H9 (cell line): ENCODE data around the gene SPOP. TPM values are rescaled to one million over a fixed set of nuclear protein-coding genes. Genes with fewer than 3 reads are reported as not detected.

Experiments used
- DNase-seq: peaks from one replicate; pipeline ENCODE4 v3.0.0-alpha.2; 2017
- H2AFZ ChIP-seq: one replicate; pipeline ENCODE4 v1.6.1; 2013; ENCODE audit warnings: mild to moderate bottlenecking, low read length, control low read depth, moderate library complexity
- H2AK5ac ChIP-seq: 2 replicates; pipeline ENCODE4 v1.6.1; 2013; ENCODE audit warnings: low read length, control low read depth, mixed read lengths; ENCODE audit not compliant: insufficient read length
- H2BK120ac ChIP-seq: one replicate; pipeline ENCODE4 v1.6.1; 2013; ENCODE audit warnings: low read depth, mild to moderate bottlenecking, low read length, control low read depth, inconsistent platforms; ENCODE audit not compliant: poor library complexity, severe bottlenecking
- H2BK12ac ChIP-seq: 2 replicates; pipeline ENCODE4 v1.6.1; 2013; ENCODE audit warnings: low read length, control low read depth, mixed read lengths, low read depth; ENCODE audit not compliant: insufficient read length
- H2BK15ac ChIP-seq: 2 replicates; pipeline ENCODE4 v1.6.1; 2013; ENCODE audit warnings: low read depth, low read length, control low read depth
- H2BK20ac ChIP-seq: one replicate; pipeline ENCODE4 v1.6.1; 2013; ENCODE audit warnings: low read depth, mild to moderate bottlenecking, low read length, control low read depth, inconsistent platforms; ENCODE audit not compliant: poor library complexity, severe bottlenecking
- H2BK5ac ChIP-seq: 2 replicates; pipeline ENCODE4 v1.6.1; 2013; ENCODE audit warnings: low read length, control low read depth, mixed read lengths; ENCODE audit not compliant: insufficient read length
- H3K14ac ChIP-seq: 2 replicates; pipeline ENCODE4 v1.6.1; 2013; ENCODE audit warnings: low read length, control low read depth; ENCODE audit not compliant: insufficient read depth
- H3K18ac ChIP-seq: 2 replicates; pipeline ENCODE4 v1.6.1; 2013; ENCODE audit warnings: low read depth, mild to moderate bottlenecking, mixed read lengths, low read length, control low read depth; ENCODE audit not compliant: insufficient read length
- H3K23ac ChIP-seq: 2 replicates; pipeline ENCODE4 v1.6.1; 2013; ENCODE audit warnings: low read length, control low read depth, mixed read lengths, low read depth; ENCODE audit not compliant: insufficient read length
- H3K23me2 ChIP-seq: 2 replicates; pipeline ENCODE4 v1.6.1; 2013; ENCODE audit warnings: low read depth, mild to moderate bottlenecking, mixed read lengths, low read length, control low read depth; ENCODE audit not compliant: insufficient read length, poor library complexity, severe bottlenecking
- H3K27ac ChIP-seq: 2 replicates; pipeline ENCODE4 v1.5.1; 2013; ENCODE audit warnings: low read length, control low read depth, mixed read lengths, low read depth; ENCODE audit not compliant: insufficient read length
- H3K27me3 ChIP-seq: 2 replicates; pipeline ENCODE4 v1.6.1; 2013; ENCODE audit warnings: low read length, control low read depth, inconsistent platforms; ENCODE audit not compliant: insufficient read depth
- H3K4ac ChIP-seq: 2 replicates; pipeline ENCODE4 v1.6.1; 2013; ENCODE audit warnings: low read depth, mild to moderate bottlenecking, control low read depth, inconsistent platforms, low read length, moderate library complexity
- H3K4me1 ChIP-seq: 2 replicates; pipeline ENCODE4 v1.6.1; 2013; ENCODE audit warnings: low read length, control low read depth, inconsistent platforms; ENCODE audit not compliant: insufficient read depth
- H3K4me2 ChIP-seq: 2 replicates; pipeline ENCODE4 v1.6.1; 2013; ENCODE audit warnings: low read length, control low read depth, mixed read lengths; ENCODE audit not compliant: insufficient read length, insufficient read depth
- H3K56ac ChIP-seq: 2 replicates; pipeline ENCODE4 v1.6.1; 2013; ENCODE audit warnings: low read depth, mild to moderate bottlenecking, mixed read lengths, low read length, control low read depth; ENCODE audit not compliant: insufficient read length
- H3K79me1 ChIP-seq: 2 replicates; pipeline ENCODE4 v1.6.1; 2013; ENCODE audit warnings: low read depth, mild to moderate bottlenecking, moderate library complexity, low read length, control low read depth, inconsistent platforms; ENCODE audit not compliant: insufficient read depth, poor library complexity, severe bottlenecking
- H3K79me2 ChIP-seq: 2 replicates; pipeline ENCODE4 v1.6.1; 2013; ENCODE audit warnings: low read length, control low read depth, inconsistent platforms; ENCODE audit not compliant: insufficient read depth
- H3K9ac ChIP-seq: 2 replicates; pipeline ENCODE4 v1.6.1; 2013; ENCODE audit warnings: low read length, control low read depth, mixed read lengths; ENCODE audit not compliant: insufficient read length; ENCODE audit errors: extremely low read depth
- H3K9me3 ChIP-seq: one replicate; pipeline ENCODE4 v1.6.1; 2013; ENCODE audit warnings: low read depth, low read length, inconsistent platforms; ENCODE audit not compliant: control insufficient read depth
- H3T11ph ChIP-seq: one replicate; pipeline ENCODE4 v1.6.1; 2013; ENCODE audit warnings: mild to moderate bottlenecking, low read length, control low read depth, inconsistent platforms
- H4K20me1 ChIP-seq: one replicate; pipeline ENCODE4 v1.6.1; 2013; ENCODE audit not compliant: control insufficient read depth, insufficient read length, insufficient read depth
- H4K5ac ChIP-seq: 2 replicates; pipeline ENCODE4 v1.6.1; 2013; ENCODE audit warnings: low read depth, mild to moderate bottlenecking, mixed read lengths, low read length, control low read depth; ENCODE audit not compliant: insufficient read length
- H4K8ac ChIP-seq: replicated peaks from 2 replicates; pipeline ENCODE4 v1.6.1; 2013; ENCODE audit warnings: low read length, control low read depth, mixed read lengths, low read depth; ENCODE audit not compliant: insufficient read length
- H4K91ac ChIP-seq: 2 replicates; pipeline ENCODE4 v1.6.1; 2013; ENCODE audit warnings: low read depth, mild to moderate bottlenecking, moderate library complexity, mixed read lengths, low read length, control low read depth; ENCODE audit not compliant: insufficient read length
- H3K27ac Mint-ChIP-seq, 3 experiments: 2 replicates in 2 of 3; 3 replicates in 1 of 3; pipeline ENCODE4 v1.8.0; 2020 to 2021; ENCODE audit warnings: mixed read lengths in 3 of 3, mild to moderate bottlenecking in 1 of 3, moderate library complexity in 1 of 3
- H3K27me3 Mint-ChIP-seq: 2 replicates; pipeline ENCODE4 v1.8.0; 2021; ENCODE audit warnings: low read depth, mild to moderate bottlenecking, moderate library complexity, mixed read lengths
- H3K36me3 Mint-ChIP-seq, 3 experiments: 2 replicates in 2 of 3; 3 replicates in 1 of 3; pipeline ENCODE4 v1.8.0; 2020 to 2021; ENCODE audit warnings: low read depth in 3 of 3, mixed read lengths in 3 of 3; ENCODE audit not compliant: insufficient read depth in 1 of 3
- H3K4me1 Mint-ChIP-seq, 2 experiments: 2 replicates each; pipeline ENCODE4 v1.8.0; 2020; ENCODE audit warnings: mixed read lengths in 2 of 2
- H3K4me3 Mint-ChIP-seq, 2 experiments: 2 replicates in 1 of 2; 3 replicates in 1 of 2; pipeline ENCODE4 v1.8.0; 2020 to 2021; ENCODE audit warnings: mild to moderate bottlenecking in 2 of 2, mixed read lengths in 2 of 2, moderate library complexity in 1 of 2
- H3K9me3 Mint-ChIP-seq, 2 experiments: 2 replicates in 1 of 2; 3 replicates in 1 of 2; pipeline ENCODE4 v1.8.0; 2020; ENCODE audit warnings: mild to moderate bottlenecking in 2 of 2, mixed read lengths in 2 of 2, moderate library complexity in 1 of 2
- CTCF ChIP-seq: fragments of 200-600 bp; sonication (generic); conservative IDR thresholded peaks from 3 replicates; pipeline ENCODE4 v1.8.0; 2021; ENCODE audit warnings: antibody characterized with exemption, mild to moderate bottlenecking
- WGBS: extraction: QIAGEN DNeasy Blood & Tissue Kit; methylation state at CpG from one replicate; pipeline ENCODE4 v1.1.7; 2013; ENCODE audit warnings: missing lambda C conversion rate, low lambda C conversion rate, mixed read lengths; ENCODE audit not compliant: insufficient read length; ENCODE audit errors: extremely low coverage; 5-methylcytosine and 5-hydroxymethylcytosine counted together
- total RNA-seq: library from RNA; stranded (reverse); gene quantifications from 2 replicates; pipeline ENCODE4 v1.2.1, GENCODE V29; 2021

SPOP gene
- total RNA-seq, 1 experiment from 2014 or later = 33.7 TPM

GRCh38 chr17:49723423-49723822 lies 45.5 kb upstream of the SPOP start:
- Histone ChIP-seq H4K5ac (no peak overlapping the region), H3K14ac (no peak overlapping the region), H4K8ac (no peak overlapping the region), H2AFZ (no peak overlapping the region), H2BK5ac (no peak overlapping the region), H2BK15ac (no peak overlapping the region), H3K79me1 (peaks cover 8% of the 10 kb centered on the region), H3K23ac (no peak overlapping the region), H2AK5ac (no peak overlapping the region), H3K18ac (no peak overlapping the region), H3K9ac (no peak overlapping the region), H3K79me2 (no peaks in the 10 kb centered on the region), H3K4me1 (no peaks in the 10 kb centered on the region), H3K23me2 (no peaks in the 10 kb centered on the region), H3T11ph (no peak overlapping the region), H3K56ac (no peak overlapping the region), H3K9me3 (no peaks in the 10 kb centered on the region), H2BK20ac (no peak overlapping the region), H3K27ac (no peak overlapping the region), H3K4ac (no peak overlapping the region), H3K4me2 (no peak overlapping the region), H3K27me3 (no peaks in the 10 kb centered on the region), H4K91ac (no peak overlapping the region), H2BK120ac (no peak overlapping the region), H2BK12ac (no peak overlapping the region), H4K20me1 (no peaks in the 10 kb centered on the region)
- no peaks in the 10 kb centered on the region for H3K9me3 Mint-ChIP-seq
- peak overlapping the region in 2 of 3 experiments; percentile 23 to 81; a peak in 2 of 7 replicates for H3K27ac Mint-ChIP-seq
- H3K4me3 Mint-ChIP-seq = no peak overlapping the region
- TF ChIP-seq CTCF = no peak
- H3K27me3 Mint-ChIP-seq = no peaks in the 10 kb centered on the region
- H3K4me1 Mint-ChIP-seq = 0 out of 4 replicates have a peak, but pooled peaks cover 0 to 3% of the 10 kb centered on the region in 2 experiments
- no CpG with 5 or more reads among the region's 8 CpGs for WGBS
- DNase-seq = no peak
- H3K36me3 Mint-ChIP-seq = peaks cover 31 to 60% (median 53%) of the 10 kb centered on the region in 3 experiments
